Esophagus (tissue), 2 donors: ENCODE results near the gene TTLL7. TPM values are rescaled to one million over a fixed set of nuclear protein-coding genes. Genes with fewer than 3 reads are reported as not detected.

Experiments used
- H3K27ac ChIP-seq, 2 donors: one replicate each; pipeline ENCODE4 v1.5.1; 2013; ENCODE audit warnings: low read depth in 2 of 2, mild to moderate bottlenecking in 2 of 2, inconsistent platforms in 1 of 2, low read length in 1 of 2, moderate library complexity in 1 of 2
- H3K27me3 ChIP-seq, 2 donors: one replicate each; pipeline ENCODE4 v1.6.1; 2013; ENCODE audit warnings: low read length in 2 of 2, control low read depth in 1 of 2, mild to moderate bottlenecking in 1 of 2; ENCODE audit not compliant: insufficient read depth in 2 of 2, control insufficient read depth in 1 of 2
- H3K36me3 ChIP-seq, 2 donors: one replicate each; pipeline ENCODE4 v1.6.1; 2013; ENCODE audit warnings: low read length in 1 of 2; ENCODE audit not compliant: control insufficient read depth in 2 of 2, insufficient read depth in 2 of 2
- H3K4me1 ChIP-seq, 2 donors: one replicate each; pipeline ENCODE4 v1.6.1; 2013; ENCODE audit warnings: low read length in 1 of 2; ENCODE audit not compliant: control insufficient read depth in 2 of 2, insufficient read depth in 2 of 2
- H3K4me3 ChIP-seq, 2 donors: one replicate each; pipeline ENCODE4 v1.5.1; 2013; ENCODE audit warnings: low read length in 2 of 2, mild to moderate bottlenecking in 2 of 2, low read depth in 1 of 2, moderate library complexity in 1 of 2
- H3K9me3 ChIP-seq, 2 donors: one replicate each; pipeline ENCODE4 v1.6.1; 2013; ENCODE audit warnings: mild to moderate bottlenecking in 2 of 2, low read depth in 1 of 2, low read length in 1 of 2, moderate library complexity in 1 of 2; ENCODE audit not compliant: control insufficient read depth in 2 of 2, insufficient read depth in 1 of 2
- WGBS, 2 donors: extraction: QIAGEN DNeasy Blood & Tissue Kit; methylation state at CpG; one replicate each; pipeline ENCODE4 v1.1.7; 2013; 5-methylcytosine and 5-hydroxymethylcytosine counted together
- polyA plus RNA-seq, 2 donors: library from polyadenylated mRNA; stranded (reverse); fragments of 200-250 nt; gene quantifications; one replicate each; pipeline ENCODE4 v1.2.3, GENCODE V29; 2013
- donor health status: healthy with polysubstance abuse.
- donor health status: Bipolar disorder and iron deficiency.

TTLL7 gene
- polyA plus RNA-seq, 2 donors = 1.6 to 3.6 TPM

DNA sequence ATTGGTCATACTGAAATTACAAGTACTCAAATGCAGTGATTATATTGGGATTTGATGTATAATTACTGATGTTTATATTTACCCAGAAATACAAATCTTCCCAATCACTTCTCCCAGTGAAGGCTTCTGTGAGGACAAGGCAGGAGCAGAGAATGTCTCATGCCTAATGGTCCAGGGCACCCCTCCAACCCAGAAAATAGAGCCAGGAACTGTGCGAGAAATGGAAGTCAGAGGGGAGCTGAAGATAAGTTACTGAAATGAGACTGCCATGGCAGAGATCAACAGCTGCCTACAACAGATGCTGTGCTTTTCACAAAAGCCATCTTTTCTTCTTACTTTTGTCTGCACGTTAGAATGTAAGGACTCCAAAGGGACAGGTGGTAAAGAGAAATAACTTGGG is 171.2 kb downstream of the TTLL7 start:
- H3K9me3 ChIP-seq = no peaks in the 10 kb centered on the region
- H3K27me3 ChIP-seq = no peaks in the 10 kb centered on the region
- no peak overlapping the region for H3K27ac ChIP-seq
- H3K36me3 ChIP-seq = no peaks in the 10 kb centered on the region
- H3K4me1 ChIP-seq = no peaks in the 10 kb centered on the region
- no peak overlapping the region for H3K4me3 ChIP-seq
- 78 to 89% methylated on average over 2 of the region's 2 CpGs for WGBS, 2 donors

DNA sequence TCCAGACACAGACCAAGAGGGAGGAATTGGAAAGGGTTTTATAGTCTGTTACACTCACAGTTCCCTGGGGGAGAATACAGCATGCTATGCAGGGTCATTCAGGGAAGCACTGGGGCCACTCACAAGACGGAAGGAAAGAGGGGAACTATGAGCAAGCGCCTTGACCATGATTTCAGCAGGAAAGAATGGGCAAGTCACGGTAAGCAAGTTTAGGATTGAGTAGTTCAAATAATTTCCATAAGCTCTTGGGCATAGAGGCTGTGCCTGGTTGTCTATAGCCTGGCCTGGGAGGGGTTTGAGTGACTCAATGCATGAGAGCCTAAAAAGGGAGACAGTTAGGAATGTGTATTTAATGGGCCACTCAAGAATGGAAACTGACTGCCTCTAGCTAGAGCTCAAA is 176.7 kb downstream of the TTLL7 start:
- no peaks in the 10 kb centered on the region for H3K27me3 ChIP-seq
- H3K4me3 ChIP-seq = no peak overlapping the region
- H3K36me3 ChIP-seq = no peaks in the 10 kb centered on the region
- no peaks in the 10 kb centered on the region for H3K4me1 ChIP-seq
- 93 to 95% methylated on average over 3 of the region's 3 CpGs for WGBS, 2 donors
- no peaks in the 10 kb centered on the region for H3K9me3 ChIP-seq
- no peak overlapping the region for H3K27ac ChIP-seq

DNA sequence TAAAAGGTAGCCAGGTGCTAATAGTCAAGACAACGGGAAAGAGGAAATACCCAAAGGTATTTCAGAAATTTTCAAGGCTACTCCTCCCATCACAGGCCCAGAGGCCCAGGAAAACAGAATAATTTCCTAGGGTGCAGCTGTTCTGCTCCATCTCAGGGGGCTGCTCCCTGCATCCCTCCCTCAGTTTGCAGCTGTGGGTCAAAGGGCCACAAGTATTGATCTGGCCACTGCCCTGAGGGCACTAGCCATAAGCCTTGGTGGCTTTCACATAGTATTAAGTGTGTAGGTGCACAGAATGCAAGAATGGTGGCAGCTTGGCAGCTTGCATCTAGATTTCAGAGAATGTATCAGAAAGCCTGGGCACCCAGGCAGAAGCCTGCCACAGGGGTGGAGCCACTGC is 179.5 kb downstream of the TTLL7 start:
- Histone ChIP-seq H3K27ac (no peak overlapping the region), H3K4me1 (no peaks in the 10 kb centered on the region), H3K9me3 (no peaks in the 10 kb centered on the region), H3K27me3 (no peaks in the 10 kb centered on the region), H3K36me3 (no peaks in the 10 kb centered on the region), H3K4me3 (no peak overlapping the region)
- WGBS, 2 donors = 77 to 86% methylated on average over 1 of the region's 1 CpG

DNA sequence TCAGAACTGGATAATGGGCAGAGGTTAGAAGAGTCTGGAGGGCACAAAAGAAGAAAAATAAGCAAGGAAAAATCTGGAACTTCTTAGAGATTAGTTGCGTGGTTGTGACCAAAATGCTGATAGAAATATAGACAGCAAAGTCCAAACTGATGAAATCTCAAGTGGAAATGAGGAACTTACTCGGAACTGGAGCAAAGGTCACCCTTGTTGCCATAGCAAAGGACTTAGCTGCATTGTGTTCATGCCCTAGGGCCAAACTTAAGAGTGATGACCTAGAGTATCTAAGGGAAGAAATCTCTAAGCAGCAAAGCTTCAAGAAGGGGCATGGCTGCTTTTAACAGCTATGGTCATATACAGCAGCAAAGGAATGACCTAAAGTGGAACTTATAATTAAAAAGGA is 180.0 kb downstream of the TTLL7 start:
- Histone ChIP-seq H3K9me3 (no peaks in the 10 kb centered on the region), H3K4me3 (no peak overlapping the region), H3K4me1 (no peaks in the 10 kb centered on the region), H3K36me3 (no peaks in the 10 kb centered on the region), H3K27me3 (no peaks in the 10 kb centered on the region), H3K27ac (no peak overlapping the region)
- 63 to 73% methylated on average over 2 of the region's 2 CpGs for WGBS, 2 donors

DNA sequence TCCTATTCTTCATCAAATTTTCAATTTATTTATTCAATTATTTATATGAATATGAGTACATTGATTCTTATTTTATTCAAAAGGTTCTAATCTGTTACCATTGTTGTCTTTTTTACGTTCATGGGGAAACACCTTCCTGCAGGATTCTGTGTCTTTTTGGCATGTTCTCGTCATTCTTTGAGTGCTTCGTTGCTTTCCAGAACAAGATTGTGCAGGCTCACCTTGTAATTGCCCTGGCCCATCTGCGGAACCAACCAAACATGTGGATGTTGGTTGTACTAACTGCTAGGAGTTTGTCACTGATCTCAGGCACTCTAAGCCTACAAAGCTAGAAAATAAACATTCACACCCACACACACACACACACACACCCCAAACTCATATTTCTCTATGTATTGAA is 182.1 kb downstream of the TTLL7 start:
- H3K27ac ChIP-seq = no peak overlapping the region
- no peaks in the 10 kb centered on the region for H3K4me1 ChIP-seq
- H3K27me3 ChIP-seq = no peaks in the 10 kb centered on the region
- no peaks in the 10 kb centered on the region for H3K9me3 ChIP-seq
- WGBS, 2 donors = 52 to 85% methylated on average over 4 of the region's 4 CpGs
- H3K36me3 ChIP-seq = no peaks in the 10 kb centered on the region
- no peak overlapping the region for H3K4me3 ChIP-seq

DNA sequence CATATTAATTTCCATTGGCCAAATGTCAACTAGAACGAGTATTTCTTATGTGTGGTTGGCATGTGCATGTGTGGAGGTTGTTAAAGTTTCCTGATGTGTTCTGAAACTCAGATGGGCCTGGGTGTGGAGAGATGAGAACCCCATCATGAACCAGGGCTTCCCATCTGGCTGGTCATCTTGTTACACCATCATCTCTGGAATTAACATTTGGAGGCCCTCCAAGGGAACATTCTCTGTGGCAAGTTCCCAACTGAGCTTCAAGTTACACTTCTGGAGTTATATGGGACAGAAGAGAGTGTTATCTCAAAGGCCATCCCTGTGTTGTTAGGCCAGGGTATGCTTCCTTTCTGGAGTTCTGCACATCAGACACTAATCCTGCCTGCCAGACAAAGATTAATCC is 183.6 kb downstream of the TTLL7 start:
- Histone ChIP-seq H3K27ac (no peak overlapping the region), H3K9me3 (no peaks in the 10 kb centered on the region), H3K4me3 (no peak overlapping the region), H3K27me3 (no peaks in the 10 kb centered on the region), H3K36me3 (no peaks in the 10 kb centered on the region), H3K4me1 (no peaks in the 10 kb centered on the region)
- WGBS, 2 donors = 21 to 34% methylated on average over 1 of the region's 1 CpG

Other genes starting within 250 kb of the TTLL7 start
- 1 to 10 TPM; 4.1 to 5.1 TPM for gene PRKACB, start 145.1 kb upstream of the TTLL7 start, polyA plus RNA-seq